Muscle of arm (tissue), 12 donors: ENCODE measurements around the gene CABCOCO1. TPM values are rescaled to one million over a fixed set of nuclear protein-coding genes. Genes with fewer than 3 reads are reported as not detected.
A peak's percentile ranks its signal among the peaks of the same experiment; 100 is the strongest.

Experiments used
- DNase-seq: peaks from one replicate; pipeline ENCODE4 v3.0.0-alpha.2; 2013
- polyA plus RNA-seq, 12 donors: library from polyadenylated mRNA; unstranded; fragments of 120-200 nt; gene quantifications; one replicate each; pipeline ENCODE4 v1.2.1, GENCODE V29; 2013; ENCODE audit not compliant: insufficient read length in 12 of 12

Gene CABCOCO1
- polyA plus RNA-seq, 12 donors, result 0.24 to 2.8 (median 0.41) TPM; not detected in 3

- DNase-seq, result no peak
Observed at GRCh38 chr10:61784354-61785133, 121.8 kb downstream of the CABCOCO1 start.

GRCh38 chr10:61785473-61786105 lies 122.9 kb downstream of the CABCOCO1 start:
- no peak for DNase-seq

GRCh38 chr10:61786728-61787127 lies 124.0 kb downstream of the CABCOCO1 start:
- peak; percentile 42 for DNase-seq

- no peak for DNase-seq
Observed at GRCh38 chr10:61787170-61787569, 124.4 kb downstream of the CABCOCO1 start.

- DNase-seq, result no peak
Observed at GRCh38 chr10:61789031-61789430, 126.3 kb downstream of the CABCOCO1 start.

- no peak for DNase-seq
Observed at GRCh38 chr10:61791216-61791615, 128.5 kb downstream of the CABCOCO1 start.

- DNase-seq, result no peak
Observed at GRCh38 chr10:61792097-61792716, 129.5 kb downstream of the CABCOCO1 start.

GRCh38 chr10:61792921-61793320 lies 130.2 kb downstream of the CABCOCO1 start:
- no peak for DNase-seq

- DNase-seq, result no peak
Observed at GRCh38 chr10:61793760-61794703, 131.3 kb downstream of the CABCOCO1 start.

- no peak for DNase-seq
Observed at GRCh38 chr10:61795147-61795546, 132.4 kb downstream of the CABCOCO1 start.

- DNase-seq, result no peak
Observed at GRCh38 chr10:61795551-61795950, 132.8 kb downstream of the CABCOCO1 start.

GRCh38 chr10:61796785-61797184 lies 134.1 kb downstream of the CABCOCO1 start:
- DNase-seq, result no peak

GRCh38 chr10:61797304-61798153 lies 134.8 kb downstream of the CABCOCO1 start:
- no peak for DNase-seq

GRCh38 chr10:61798713-61799112 lies 136.0 kb downstream of the CABCOCO1 start:
- DNase-seq, result no peak

- DNase-seq, result no peak
Observed at GRCh38 chr10:61801484-61801883, 138.8 kb downstream of the CABCOCO1 start.

GRCh38 chr10:61803269-61803668 lies 140.5 kb downstream of the CABCOCO1 start:
- DNase-seq, result no peak

GRCh38 chr10:61804414-61804813 lies 141.7 kb downstream of the CABCOCO1 start:
- no peak for DNase-seq

- no peak for DNase-seq
Observed at GRCh38 chr10:61805091-61805490, 142.4 kb downstream of the CABCOCO1 start.

GRCh38 chr10:61810263-61810662 lies 147.5 kb downstream of the CABCOCO1 start:
- DNase-seq, result no peak

- no peak for DNase-seq
Observed at GRCh38 chr10:61812052-61812721, 149.5 kb downstream of the CABCOCO1 start.
